HUES64 (cell line): Measurements from ENCODE around the gene CTNNBIP1.
A peak's percentile ranks its signal among the peaks of the same experiment; 100 is the strongest.

Experiments used
- H3K27ac ChIP-seq: 2 replicates; pipeline ENCODE4 v1.7.0; 2013; ENCODE audit warnings: low read depth, low read length, inconsistent platforms
- H3K27me3 ChIP-seq: 2 replicates; pipeline ENCODE4 v1.6.1; 2013; ENCODE audit warnings: mild to moderate bottlenecking, low read length; ENCODE audit not compliant: insufficient read depth
- H3K36me3 ChIP-seq: 2 replicates; pipeline ENCODE4 v1.6.1; 2013; ENCODE audit warnings: mild to moderate bottlenecking, low read length; ENCODE audit not compliant: insufficient read depth
- H3K4me1 ChIP-seq: 2 replicates; pipeline ENCODE4 v1.6.1; 2013; ENCODE audit warnings: mild to moderate bottlenecking, low read length, moderate library complexity; ENCODE audit not compliant: insufficient read depth
- H3K4me3 ChIP-seq: 2 replicates; pipeline ENCODE4 v1.5.1; 2013; ENCODE audit warnings: mild to moderate bottlenecking, low read length, moderate library complexity
- H3K9ac ChIP-seq: 2 replicates; pipeline ENCODE4 v1.6.1; 2013; ENCODE audit warnings: mild to moderate bottlenecking, low read depth, low read length
- H3K9me3 ChIP-seq: 2 replicates; pipeline ENCODE4 v1.6.1; 2013; ENCODE audit warnings: low read depth, low read length; ENCODE audit not compliant: insufficient read depth
- WGBS: fragments of 150-250, 120-280 bp; methylation state at CpG from one replicate; pipeline ENCODE4 v1.1.7; 2013; ENCODE audit warnings: missing lambda C conversion rate; 5-methylcytosine and 5-hydroxymethylcytosine counted together

The CTNNBIP1 gene

GRCh38 chr1:9852410-9853248, 57.4 kb downstream of the CTNNBIP1 start:
- 81% methylated on average over 12 of the region's 12 CpGs for WGBS
- no peak overlapping the region for H3K27ac ChIP-seq

GRCh38 chr1:9852004-9852403, 58.1 kb downstream of the CTNNBIP1 start:
- Histone ChIP-seq H3K9ac (no peak overlapping the region), H3K4me1 (peaks cover 8% of the 10 kb centered on the region), H3K27me3 (no peaks in the 10 kb centered on the region), H3K27ac (no peak overlapping the region), H3K9me3 (no peaks in the 10 kb centered on the region), H3K4me3 (no peak overlapping the region), H3K36me3 (no peaks in the 10 kb centered on the region)
- 91% methylated on average over 8 of the region's 8 CpGs for WGBS

More at GRCh38 chr1:9852410-9853248, 57.4 kb downstream of the CTNNBIP1 start:
- peaks cover 6% of the 10 kb centered on the region; the same call in 1 of the 2 replicates for H3K4me1 ChIP-seq
- no peaks in the 10 kb centered on the region for H3K27me3 ChIP-seq
- no peaks in the 10 kb centered on the region for H3K36me3 ChIP-seq
- no peak overlapping the region for H3K4me3 ChIP-seq
- H3K9me3 ChIP-seq = no peaks in the 10 kb centered on the region
- H3K9ac ChIP-seq = no peak overlapping the region

DNA sequence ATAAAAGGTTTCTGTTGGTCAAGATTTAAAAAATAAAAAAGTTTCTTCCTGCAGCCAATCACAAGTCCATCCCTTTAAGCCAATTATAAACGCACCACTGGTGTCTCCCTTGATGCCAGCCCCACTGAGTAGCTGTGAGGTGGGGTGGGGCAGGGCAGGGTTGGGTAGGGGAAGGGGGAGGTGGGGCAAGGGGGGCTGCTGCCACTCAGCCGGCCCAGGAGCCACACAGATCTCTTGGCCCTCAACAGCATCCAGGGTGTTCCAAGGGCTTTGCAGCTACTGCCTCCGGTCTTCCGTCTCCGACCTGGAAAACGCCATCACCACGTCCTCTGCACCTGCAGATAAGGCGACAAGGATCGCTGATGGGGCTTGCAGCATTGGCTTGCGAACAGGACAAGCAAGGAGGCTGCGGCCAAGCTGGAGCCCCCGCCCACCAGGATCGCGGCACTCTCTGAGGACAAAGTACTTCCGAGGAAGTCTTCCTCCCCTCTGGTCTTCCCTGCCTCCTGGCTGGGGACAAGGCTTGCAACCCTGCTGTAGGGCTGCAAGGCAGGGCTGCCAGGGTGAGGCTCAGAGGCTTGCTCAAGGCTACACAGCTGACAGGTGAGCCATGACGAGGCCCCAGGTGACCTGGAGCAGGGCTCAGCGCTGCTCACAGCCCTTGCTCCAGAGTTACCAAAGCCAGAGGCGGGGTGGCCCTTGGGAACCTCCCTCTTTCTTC, 59.5 kb downstream of the CTNNBIP1 start:
- Histone ChIP-seq H3K9ac (0 out of 2 replicates have a peak overlapping the region, but pooled peaks have one; percentile 8), H3K27me3 (no peaks in the 10 kb centered on the region), H3K4me1 (peaks cover 15% of the 10 kb centered on the region), H3K27ac (0 out of 2 replicates have a peak overlapping the region, but pooled peaks have one; percentile 30), H3K9me3 (no peaks in the 10 kb centered on the region), H3K4me3 (0 out of 2 replicates have a peak overlapping the region, but pooled peaks have one; percentile 7), H3K36me3 (no peaks in the 10 kb centered on the region)
- WGBS = 80% methylated on average over 17 of the region's 18 CpGs

DNA sequence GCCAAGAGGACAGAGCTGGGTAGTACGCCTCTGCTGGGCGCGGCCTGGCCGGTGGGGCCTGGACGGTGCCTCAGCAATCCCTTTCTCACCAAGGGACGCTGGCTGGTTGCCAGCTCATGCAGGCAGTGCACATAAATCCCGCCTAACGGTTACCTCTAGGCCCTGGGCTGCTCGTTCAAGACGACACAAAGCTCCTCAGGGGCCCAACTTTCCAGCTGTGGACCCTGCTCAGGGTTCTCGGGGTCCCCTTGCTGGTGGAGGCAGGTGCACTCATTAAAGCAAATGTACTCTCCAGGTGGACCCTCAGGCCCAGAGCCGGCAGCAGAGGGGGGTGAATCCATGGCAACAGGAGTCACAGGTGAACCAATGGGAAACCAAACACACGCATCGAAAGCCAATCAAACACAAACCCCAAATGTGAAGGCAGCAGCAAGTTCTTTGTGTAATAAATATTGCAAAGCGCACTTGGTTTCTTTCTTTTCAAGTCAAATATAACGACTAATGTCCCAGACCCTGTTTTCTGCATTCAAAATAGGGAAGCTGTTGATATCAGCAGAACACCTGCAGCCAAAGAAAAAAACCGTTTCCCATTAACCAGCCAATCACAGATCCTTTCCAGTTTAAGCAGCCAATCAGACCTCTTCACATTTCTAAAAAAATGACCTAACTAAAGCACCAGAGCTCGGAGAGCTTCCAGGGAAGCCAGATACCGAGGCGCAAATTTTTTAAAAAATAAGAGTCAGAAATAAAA, 60.2 kb downstream of the CTNNBIP1 start:
- no peaks in the 10 kb centered on the region for H3K9me3 ChIP-seq
- 88% methylated on average over 20 of the region's 20 CpGs for WGBS
- no peaks in the 10 kb centered on the region for H3K36me3 ChIP-seq
- H3K27me3 ChIP-seq = no peaks in the 10 kb centered on the region
- H3K4me3 ChIP-seq = no peak overlapping the region
- H3K9ac ChIP-seq = no peak overlapping the region
- H3K4me1 ChIP-seq = peaks cover 15% of the 10 kb centered on the region
- H3K27ac ChIP-seq = no peak overlapping the region; the same call in 1 of the 2 replicates

DNA sequence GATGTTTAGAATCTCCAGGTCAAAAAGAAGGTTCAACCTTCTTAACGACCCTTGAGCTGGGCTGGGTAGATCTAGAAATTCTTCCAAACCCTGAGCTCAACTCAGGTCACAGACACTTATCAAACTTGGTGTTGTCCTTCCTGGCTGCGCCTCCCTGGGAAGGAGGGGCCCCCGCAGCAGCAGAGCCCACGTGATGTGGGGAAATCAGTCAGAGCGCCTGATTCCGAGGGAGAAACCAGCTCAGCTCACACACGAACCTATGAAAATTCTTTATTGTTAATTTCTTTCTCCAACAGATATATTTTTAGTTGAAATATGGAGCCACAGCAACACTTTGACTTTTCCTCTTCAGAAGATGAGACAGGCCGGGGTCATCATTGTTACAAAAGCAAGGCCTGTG, 62.0 kb downstream of the CTNNBIP1 start:
- Histone ChIP-seq H3K9me3 (no peaks in the 10 kb centered on the region), H3K36me3 (no peaks in the 10 kb centered on the region), H3K9ac (no peak overlapping the region), H3K27me3 (no peaks in the 10 kb centered on the region), H3K27ac (no peak overlapping the region; the same call in 1 of the 2 replicates), H3K4me1 (peaks cover 13% of the 10 kb centered on the region), H3K4me3 (no peak overlapping the region)
- 75% methylated on average over 7 of the region's 8 CpGs for WGBS

DNA sequence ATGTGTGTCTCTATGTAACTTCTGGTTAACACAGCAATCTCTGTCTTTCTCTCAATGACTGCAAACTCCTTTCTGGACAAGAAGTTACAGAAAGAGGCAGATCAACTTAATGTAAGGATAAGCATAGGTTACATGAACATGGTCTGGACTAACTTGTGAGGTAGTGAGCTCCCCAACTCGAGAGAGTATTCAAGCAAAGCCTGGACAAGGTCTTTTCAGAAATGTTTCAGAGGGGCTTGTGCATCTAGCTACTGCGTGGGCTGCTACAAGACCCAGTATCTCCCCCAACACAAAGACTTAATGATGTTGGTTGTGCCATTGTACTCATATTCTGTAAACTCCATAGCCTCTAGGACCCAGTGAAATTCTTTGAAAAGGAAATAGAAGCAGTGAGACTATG, 62.8 kb downstream of the CTNNBIP1 start:
- Histone ChIP-seq H3K9ac (no peak overlapping the region), H3K9me3 (no peaks in the 10 kb centered on the region), H3K27me3 (no peaks in the 10 kb centered on the region), H3K4me1 (peaks cover 13% of the 10 kb centered on the region), H3K27ac (no peak overlapping the region), H3K4me3 (no peak overlapping the region), H3K36me3 (no peaks in the 10 kb centered on the region)
- 92% methylated on average over 1 of the region's 2 CpGs for WGBS

DNA sequence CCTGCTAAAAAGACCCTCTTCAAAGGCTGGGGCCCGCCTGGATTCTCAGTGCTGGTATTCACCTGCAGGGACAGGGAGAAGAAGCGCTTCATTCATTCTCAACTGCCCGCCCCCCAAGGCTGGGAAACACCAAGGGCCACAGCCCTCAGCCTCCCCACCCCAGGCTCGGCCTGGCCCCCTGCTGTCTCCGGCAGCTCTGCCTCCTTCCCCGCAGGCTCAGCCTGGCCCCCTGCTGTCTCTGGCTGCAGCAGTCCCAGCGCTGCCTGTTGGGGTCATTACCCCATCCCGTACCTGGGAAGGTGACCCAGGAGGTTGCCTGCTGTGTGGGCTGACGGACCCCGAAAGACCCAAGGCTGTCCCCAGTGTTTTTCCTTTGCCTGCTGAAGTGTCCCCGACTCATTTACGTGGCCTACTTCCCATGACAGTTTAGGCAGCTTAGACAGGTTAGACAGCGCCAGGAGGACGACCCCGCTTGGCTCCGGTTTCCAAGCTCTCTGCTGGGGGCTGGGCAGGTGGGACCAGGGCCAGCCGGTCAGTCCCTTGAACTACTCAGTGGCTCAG, 63.4 kb downstream of the CTNNBIP1 start:
- H3K9ac ChIP-seq = no peak overlapping the region
- H3K27ac ChIP-seq = no peak overlapping the region
- WGBS = 33% methylated on average over 17 of the region's 17 CpGs
- no peak overlapping the region for H3K4me3 ChIP-seq
- H3K36me3 ChIP-seq = no peaks in the 10 kb centered on the region
- H3K9me3 ChIP-seq = no peaks in the 10 kb centered on the region
- peaks cover 13% of the 10 kb centered on the region for H3K4me1 ChIP-seq
- no peaks in the 10 kb centered on the region for H3K27me3 ChIP-seq

DNA sequence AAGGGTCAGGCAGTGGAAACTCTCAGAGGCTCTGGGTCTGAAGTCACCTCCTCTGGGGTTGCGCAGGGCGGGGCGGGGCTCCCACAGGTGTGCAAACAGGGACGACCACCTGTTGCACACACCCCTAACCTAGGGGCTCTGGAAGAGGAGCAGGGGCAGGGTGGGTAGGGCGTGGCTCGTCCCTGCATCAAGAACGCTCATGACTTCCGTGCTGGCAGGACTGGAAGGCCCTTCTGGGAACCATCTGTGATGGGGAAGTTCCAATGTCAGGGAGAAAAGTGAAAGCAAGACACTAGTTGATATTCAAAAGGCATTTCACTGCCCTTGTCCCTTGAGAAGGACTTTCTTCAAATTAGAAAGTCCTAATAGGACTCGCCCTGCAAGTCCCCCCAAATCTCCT, 64.2 kb downstream of the CTNNBIP1 start:
- WGBS = 90% methylated on average over 9 of the region's 9 CpGs

DNA sequence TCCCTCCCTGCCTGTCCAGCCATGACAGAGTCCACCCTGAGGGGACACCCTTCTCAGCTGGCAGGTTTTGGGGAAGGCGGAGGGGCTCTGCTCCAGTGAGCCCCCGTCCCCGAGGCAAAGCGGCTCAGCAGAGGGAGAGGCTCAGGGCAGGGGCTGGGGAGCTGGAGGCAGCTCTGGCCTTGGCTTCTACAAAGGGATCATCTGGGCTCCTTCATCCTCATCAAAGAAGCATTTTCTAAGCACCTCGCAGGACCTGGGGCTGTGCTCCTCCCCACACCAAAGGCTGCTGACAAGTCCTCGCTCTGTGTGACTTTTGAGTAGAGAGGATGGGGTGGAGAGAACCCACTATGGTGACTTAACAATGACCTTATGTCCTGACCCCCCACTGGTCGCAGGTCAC, 65.3 kb downstream of the CTNNBIP1 start:
- H3K27ac ChIP-seq = no peak overlapping the region
- H3K27me3 ChIP-seq = no peaks in the 10 kb centered on the region
- H3K4me1 ChIP-seq = peaks cover 10% of the 10 kb centered on the region

More for the DNA sequence above, 64.2 kb downstream of the CTNNBIP1 start:
- no peak overlapping the region for H3K4me3 ChIP-seq
- H3K9ac ChIP-seq = no peak overlapping the region
- no peaks in the 10 kb centered on the region for H3K9me3 ChIP-seq
- peaks cover 13% of the 10 kb centered on the region for H3K4me1 ChIP-seq
- no peak overlapping the region for H3K27ac ChIP-seq
- no peaks in the 10 kb centered on the region for H3K27me3 ChIP-seq
- H3K36me3 ChIP-seq = no peaks in the 10 kb centered on the region

DNA sequence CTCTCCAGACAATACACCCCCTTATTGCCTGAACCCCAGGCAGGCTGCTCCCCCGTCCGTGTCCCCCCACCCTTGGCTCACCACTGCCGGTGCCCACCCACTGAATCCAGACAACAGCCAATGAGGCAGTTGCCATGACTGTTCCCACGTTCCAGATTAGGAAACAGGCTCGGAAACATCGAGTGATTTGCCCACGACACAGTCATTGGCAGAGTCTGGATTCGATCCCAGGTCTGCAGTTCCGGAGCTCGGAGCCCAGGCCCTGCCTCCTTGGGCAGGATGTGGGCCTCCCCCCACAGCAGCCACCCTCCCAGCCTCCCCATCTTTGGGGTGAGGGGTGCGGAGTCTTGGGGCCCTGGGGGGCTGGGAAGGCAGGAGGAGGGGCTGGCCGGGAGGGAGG, 66.0 kb downstream of the CTNNBIP1 start:
- Histone ChIP-seq H3K4me3 (no peak overlapping the region), H3K9ac (no peak overlapping the region), H3K36me3 (no peaks in the 10 kb centered on the region), H3K27ac (no peak overlapping the region), H3K9me3 (no peaks in the 10 kb centered on the region), H3K27me3 (no peaks in the 10 kb centered on the region), H3K4me1 (peaks cover 9% of the 10 kb centered on the region)
- WGBS = 92% methylated on average over 10 of the region's 12 CpGs

More for the DNA sequence above, 65.3 kb downstream of the CTNNBIP1 start:
- Histone ChIP-seq H3K4me3 (no peak overlapping the region), H3K9me3 (no peaks in the 10 kb centered on the region), H3K36me3 (no peaks in the 10 kb centered on the region), H3K9ac (no peak overlapping the region)
- 83% methylated on average over 7 of the region's 7 CpGs for WGBS
